ENCODE data around the gene GNA12. TPM values are rescaled to one million over a fixed set of nuclear protein-coding genes. Genes with fewer than 3 reads are reported as not detected.
A peak's percentile ranks its signal among the peaks of the same experiment; 100 is the strongest.

The GNA12 gene
- total RNA-seq, 4 donors from 2014 or later, result 17.9 to 33.3 (median 21.7) TPM

- H3K27me3 ChIP-seq, result no peaks in the 10 kb centered on the region
- peaks cover 19 to 26% of the 10 kb centered on the region in 2 donors for H3K4me1 ChIP-seq
- TF ChIP-seq POLR2A (IDR thresholded peaks at IDR 0.05) (no peak), CTCF (IDR thresholded peaks at IDR 0.05) (no peak)
- H3K36me3 ChIP-seq, result no peaks in the 10 kb centered on the region
- no peaks in the 10 kb centered on the region for H3K9me3 ChIP-seq
- no peak overlapping the region for H3K27ac ChIP-seq
- intact Hi-C loops (cut with DNase I), result no loop called here
- no peak for DNase-seq
- WGBS, 2 donors, result 82 to 88% methylated on average over 10 of the region's 10 CpGs
- no peak overlapping the region for H3K4me3 ChIP-seq (replicated peaks in 1 of 3)
These were observed 22.1 kb downstream of the GNA12 start for GRCh38 chr7:2821842-2822507.

- WGBS, 2 donors, result 46 to 48% methylated on average over 12 of the region's 12 CpGs
- H3K9me3 ChIP-seq, result no peaks in the 10 kb centered on the region
- peak; percentile 20 to 40 for DNase-seq
- peaks cover 19 to 26% of the 10 kb centered on the region in 2 donors for H3K4me1 ChIP-seq
- peak overlapping the region in 1 of 3 donors; percentile 11 for H3K27ac ChIP-seq
- TF ChIP-seq CTCF (IDR thresholded peaks at IDR 0.05) (peak in 1 of 6 experiments; percentile 22), POLR2A (IDR thresholded peaks at IDR 0.05) (no peak)
- H3K4me3 ChIP-seq (replicated peaks in 1 of 3), result no peak overlapping the region
- H3K36me3 ChIP-seq, result no peaks in the 10 kb centered on the region
- H3K27me3 ChIP-seq, result no peaks in the 10 kb centered on the region
- intact Hi-C loops (cut with DNase I), result no loop called here
These were observed 22.8 kb downstream of the GNA12 start for GRCh38 chr7:2821161-2821841.

GRCh38 chr7:2820508-2820934 lies 23.6 kb downstream of the GNA12 start:
- H3K4me1 ChIP-seq, result peaks cover 19 to 26% of the 10 kb centered on the region in 2 donors
- H3K36me3 ChIP-seq, result no peaks in the 10 kb centered on the region
- H3K9me3 ChIP-seq, result no peaks in the 10 kb centered on the region
- no peaks in the 10 kb centered on the region for H3K27me3 ChIP-seq
- peak overlapping the region in 1 of 3 donors; percentile 11 for H3K27ac ChIP-seq
- 91 to 94% methylated on average over 4 of the region's 4 CpGs for WGBS, 2 donors
- peak; percentile 55 to 62 for DNase-seq
- no peak overlapping the region for H3K4me3 ChIP-seq (replicated peaks in 1 of 3)
- intact Hi-C loops (cut with DNase I), result no loop called here
- TF ChIP-seq POLR2A (IDR thresholded peaks at IDR 0.05), result no peak
- no peak for TF ChIP-seq CTCF (IDR thresholded peaks at IDR 0.05)

GRCh38 chr7:2819954-2820397 lies 24.1 kb downstream of the GNA12 start:
- H3K9me3 ChIP-seq, result no peaks in the 10 kb centered on the region
- WGBS, 2 donors, result 95 to 96% methylated on average over 16 of the region's 16 CpGs
- no peak for DNase-seq
- no peak overlapping the region for H3K27ac ChIP-seq
- H3K27me3 ChIP-seq, result no peaks in the 10 kb centered on the region
- H3K4me3 ChIP-seq (replicated peaks in 1 of 3), result no peak overlapping the region
- TF ChIP-seq CTCF (IDR thresholded peaks at IDR 0.05) (no peak), POLR2A (IDR thresholded peaks at IDR 0.05) (no peak)
- intact Hi-C loops (cut with DNase I), result no loop called here
- H3K4me1 ChIP-seq, result peaks cover 19 to 26% of the 10 kb centered on the region in 2 donors
- H3K36me3 ChIP-seq, result no peaks in the 10 kb centered on the region

Measured in thyroid gland (tissue), 4 donors.